ENCODE results near the gene PDE10A.

Gene PDE10A

DNA sequence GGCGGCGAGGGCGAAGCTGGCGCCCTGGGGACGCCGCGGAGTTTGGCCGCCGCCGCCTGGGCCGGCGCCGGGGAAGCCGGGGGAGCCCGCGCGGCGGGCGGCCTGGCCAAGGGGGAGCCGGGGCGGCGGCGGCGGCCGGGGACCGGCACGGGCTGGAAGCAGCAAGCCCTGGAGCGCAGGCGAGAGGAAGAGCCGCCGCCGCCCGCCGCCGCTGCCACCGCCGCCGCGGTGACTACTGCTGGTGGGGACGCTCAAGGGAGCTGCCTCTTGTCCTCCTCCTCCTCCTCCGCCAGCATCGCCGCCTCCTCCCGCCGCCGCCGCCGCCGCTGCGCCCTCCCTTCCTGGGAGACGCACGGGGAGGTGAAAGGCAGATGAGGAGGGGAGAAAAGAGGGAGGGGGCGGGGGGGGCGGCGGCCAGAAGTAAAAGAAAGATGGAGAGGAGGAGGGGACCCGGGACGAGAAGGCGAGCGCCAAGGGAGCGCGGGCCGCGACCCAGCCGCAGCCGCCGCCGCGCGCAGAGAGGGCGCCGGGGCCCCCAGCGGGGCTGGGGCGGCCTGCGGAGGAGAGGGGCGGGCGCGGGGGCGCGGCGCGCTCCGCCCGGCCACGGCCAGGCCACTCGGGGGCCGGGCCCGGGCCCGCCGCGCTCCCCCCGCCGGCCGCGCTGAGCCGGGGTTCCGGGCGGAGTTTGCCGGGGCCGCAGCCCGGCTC is 846 bp downstream of the PDE10A start:
- no peak for TF ChIP-seq SIN3A (IDR thresholded peaks at IDR 0.05; ENCODE audit: borderline replicate concordance, insufficient read depth, low read length)
- TF ChIP-seq TAF1 (IDR thresholded peaks at IDR 0.05; ENCODE audit: borderline replicate concordance, insufficient read depth, low read length) = no peak
- no peak for TF ChIP-seq POLR2AphosphoS5 (IDR thresholded peaks at IDR 0.05; ENCODE audit: low read depth, low read length)
- TF ChIP-seq, protein P1, sequence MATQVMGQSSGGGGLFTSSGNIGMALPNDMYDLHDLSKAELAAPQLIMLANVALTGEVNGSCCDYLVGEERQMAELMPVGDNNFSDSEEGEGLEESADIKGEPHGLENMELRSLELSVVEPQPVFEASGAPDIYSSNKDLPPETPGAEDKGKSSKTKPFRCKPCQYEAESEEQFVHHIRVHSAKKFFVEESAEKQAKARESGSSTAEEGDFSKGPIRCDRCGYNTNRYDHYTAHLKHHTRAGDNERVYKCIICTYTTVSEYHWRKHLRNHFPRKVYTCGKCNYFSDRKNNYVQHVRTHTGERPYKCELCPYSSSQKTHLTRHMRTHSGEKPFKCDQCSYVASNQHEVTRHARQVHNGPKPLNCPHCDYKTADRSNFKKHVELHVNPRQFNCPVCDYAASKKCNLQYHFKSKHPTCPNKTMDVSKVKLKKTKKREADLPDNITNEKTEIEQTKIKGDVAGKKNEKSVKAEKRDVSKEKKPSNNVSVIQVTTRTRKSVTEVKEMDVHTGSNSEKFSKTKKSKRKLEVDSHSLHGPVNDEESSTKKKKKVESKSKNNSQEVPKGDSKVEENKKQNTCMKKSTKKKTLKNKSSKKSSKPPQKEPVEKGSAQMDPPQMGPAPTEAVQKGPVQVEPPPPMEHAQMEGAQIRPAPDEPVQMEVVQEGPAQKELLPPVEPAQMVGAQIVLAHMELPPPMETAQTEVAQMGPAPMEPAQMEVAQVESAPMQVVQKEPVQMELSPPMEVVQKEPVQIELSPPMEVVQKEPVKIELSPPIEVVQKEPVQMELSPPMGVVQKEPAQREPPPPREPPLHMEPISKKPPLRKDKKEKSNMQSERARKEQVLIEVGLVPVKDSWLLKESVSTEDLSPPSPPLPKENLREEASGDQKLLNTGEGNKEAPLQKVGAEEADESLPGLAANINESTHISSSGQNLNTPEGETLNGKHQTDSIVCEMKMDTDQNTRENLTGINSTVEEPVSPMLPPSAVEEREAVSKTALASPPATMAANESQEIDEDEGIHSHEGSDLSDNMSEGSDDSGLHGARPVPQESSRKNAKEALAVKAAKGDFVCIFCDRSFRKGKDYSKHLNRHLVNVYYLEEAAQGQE (IDR thresholded peaks at IDR 0.05; ENCODE audit: insufficient read depth in 1 of 2, low read depth in 2 of 2, low read length in 2 of 2) = no peak
- no peak for TF ChIP-seq FOXP2 (optimal IDR thresholded peaks at IDR 0.05; ENCODE audit: borderline replicate concordance, extremely low read depth, extremely low read length, insufficient read depth)

- no peak for TF ChIP-seq SIN3A (IDR thresholded peaks at IDR 0.05; ENCODE audit: borderline replicate concordance, insufficient read depth, low read length)
- TF ChIP-seq POLR2AphosphoS5 (IDR thresholded peaks at IDR 0.05; ENCODE audit: low read depth, low read length) = no peak
- TF ChIP-seq, protein P1 (IDR thresholded peaks at IDR 0.05; ENCODE audit: insufficient read depth in 1 of 2, low read depth in 2 of 2, low read length in 2 of 2) = no peak
- TF ChIP-seq TAF1 (IDR thresholded peaks at IDR 0.05; ENCODE audit: borderline replicate concordance, insufficient read depth, low read length) = no peak
- no peak for TF ChIP-seq FOXP2 (optimal IDR thresholded peaks at IDR 0.05; ENCODE audit: borderline replicate concordance, extremely low read depth, extremely low read length, insufficient read depth)
Measured at GRCh38 chr6:165661664-165662025, 1.4 kb downstream of the PDE10A start.

DNA sequence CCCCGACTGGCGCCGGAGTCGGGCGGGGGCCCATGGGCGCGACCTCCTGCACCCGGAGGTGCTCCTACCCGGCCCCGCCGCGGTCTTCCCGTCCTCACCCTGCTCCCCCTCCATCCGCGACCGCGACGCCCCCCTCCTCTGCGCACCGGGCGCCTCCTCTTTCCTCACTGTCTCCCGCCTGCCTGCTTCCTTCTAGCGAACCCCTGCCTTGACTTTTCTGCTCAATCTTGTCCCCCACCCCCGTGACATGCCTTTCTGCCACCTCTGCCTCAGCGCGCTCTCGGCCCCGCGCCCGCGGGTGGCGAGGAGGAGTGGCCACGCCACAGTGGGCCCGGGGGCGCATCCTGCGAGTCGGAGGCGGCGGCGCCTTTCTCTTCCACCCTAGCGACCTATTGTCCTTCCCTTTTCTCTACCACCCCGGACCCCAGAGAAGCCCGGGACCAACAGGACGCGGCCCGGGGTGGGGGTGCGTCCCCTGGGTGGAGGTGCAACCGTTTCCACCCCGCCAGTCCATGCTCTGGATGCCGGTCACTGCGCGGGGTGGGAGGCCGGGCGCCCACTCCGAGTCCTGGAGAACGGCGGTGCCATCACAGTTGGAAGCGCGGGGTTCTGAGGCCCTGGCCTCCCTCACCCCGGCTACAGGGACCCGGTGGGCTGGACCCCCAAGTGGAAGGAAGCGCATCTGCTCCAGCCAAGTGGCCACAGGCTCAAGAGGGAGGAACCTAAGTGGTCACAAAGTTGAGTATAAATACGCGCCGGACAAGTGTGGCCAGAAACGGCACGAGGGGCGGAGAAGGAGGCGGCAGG is 2.0 kb downstream of the PDE10A start:
- TF ChIP-seq SIN3A (IDR thresholded peaks at IDR 0.05; ENCODE audit: borderline replicate concordance, insufficient read depth, low read length) (no peak), POLR2AphosphoS5 (IDR thresholded peaks at IDR 0.05; ENCODE audit: low read depth, low read length) (no peak), TAF1 (IDR thresholded peaks at IDR 0.05; ENCODE audit: borderline replicate concordance, insufficient read depth, low read length) (no peak), FOXP2 (optimal IDR thresholded peaks at IDR 0.05; ENCODE audit: borderline replicate concordance, extremely low read depth, extremely low read length, insufficient read depth) (no peak)
- TF ChIP-seq, protein P1 (IDR thresholded peaks at IDR 0.05; ENCODE audit: insufficient read depth in 1 of 2, low read depth in 2 of 2, low read length in 2 of 2) = no peak

DNA sequence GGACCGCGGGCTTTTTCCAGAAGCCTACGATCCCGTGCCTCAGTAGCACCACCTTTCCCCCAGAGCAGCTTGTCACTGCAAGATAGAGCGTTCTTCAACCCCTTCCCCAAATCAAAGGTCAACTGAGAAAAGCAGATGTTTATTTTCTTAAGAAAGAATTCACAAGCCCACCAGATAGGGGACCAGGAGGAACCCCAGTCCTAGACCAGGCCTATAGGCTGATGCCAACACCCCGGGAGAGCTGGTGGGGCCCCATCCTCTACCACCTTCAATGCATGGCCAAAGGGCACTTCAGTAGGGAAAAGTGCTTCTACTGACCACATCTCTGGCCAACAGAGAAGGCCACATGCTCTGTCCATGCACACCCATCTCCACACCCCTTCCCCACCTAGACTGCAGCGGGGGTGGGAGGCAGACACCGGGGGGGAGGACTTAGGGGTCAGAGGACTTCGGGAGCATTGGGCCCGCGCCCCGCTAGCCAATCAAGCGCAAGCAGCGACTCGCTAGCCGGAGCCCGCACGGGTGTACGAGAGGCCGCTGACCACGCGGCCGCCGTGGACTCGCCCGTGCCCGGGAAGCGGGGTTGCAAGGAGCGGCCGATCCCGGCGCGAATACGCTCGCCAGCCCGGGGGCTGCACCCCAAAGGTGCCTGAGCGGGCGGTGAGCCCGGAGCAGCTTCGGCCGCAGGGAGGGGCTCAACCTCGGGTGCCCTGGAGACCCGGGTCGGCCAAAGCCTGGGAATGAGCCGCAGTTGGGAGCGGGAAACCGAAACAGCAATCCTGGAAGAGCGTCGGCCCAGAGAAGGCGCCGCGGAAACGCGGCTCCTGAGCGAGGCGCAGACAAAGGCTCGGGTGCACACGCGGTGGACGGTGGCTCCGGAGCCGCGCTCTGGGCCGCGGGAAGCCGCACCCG is 2.8 kb downstream of the PDE10A start:
- no peak for TF ChIP-seq FOXP2 (optimal IDR thresholded peaks at IDR 0.05; ENCODE audit: borderline replicate concordance, extremely low read depth, extremely low read length, insufficient read depth)
- TF ChIP-seq TAF1 (IDR thresholded peaks at IDR 0.05; ENCODE audit: borderline replicate concordance, insufficient read depth, low read length) = no peak
- TF ChIP-seq POLR2AphosphoS5 (IDR thresholded peaks at IDR 0.05; ENCODE audit: low read depth, low read length) = no peak
- TF ChIP-seq, protein P1 (IDR thresholded peaks at IDR 0.05; ENCODE audit: insufficient read depth in 1 of 2, low read depth in 2 of 2, low read length in 2 of 2) = no peak
- no peak for TF ChIP-seq SIN3A (IDR thresholded peaks at IDR 0.05; ENCODE audit: borderline replicate concordance, insufficient read depth, low read length)

Data from PFSK-1 (cell line).